GM18951 (cell line): ENCODE measurements around the gene PINLYP.
"Not testable (repeated sequence)": the region's sequence is repeated elsewhere in the genome, so short reads cannot be mapped to it uniquely, and the experiment has no call there.

Experiments
- POLR2A ChIP-seq: IDR thresholded peaks from 4 replicates; pipeline ENCODE4 v1.6.1; 2011; ENCODE audit warnings: mild to moderate bottlenecking; ENCODE audit not compliant: insufficient read length, insufficient read depth; ENCODE audit errors: extremely low read depth
- in situ Hi-C: fragments of 300-500 bp; cut with MboI; formaldehyde crosslinking; loops from one replicate; pipeline ENCODE4 v1.12.0; 2022; ENCODE audit warnings: low sequenced_read_pairs, mixed read lengths, inconsistent platforms; ENCODE audit not compliant: unreplicated experiment

The PINLYP gene

DNA sequence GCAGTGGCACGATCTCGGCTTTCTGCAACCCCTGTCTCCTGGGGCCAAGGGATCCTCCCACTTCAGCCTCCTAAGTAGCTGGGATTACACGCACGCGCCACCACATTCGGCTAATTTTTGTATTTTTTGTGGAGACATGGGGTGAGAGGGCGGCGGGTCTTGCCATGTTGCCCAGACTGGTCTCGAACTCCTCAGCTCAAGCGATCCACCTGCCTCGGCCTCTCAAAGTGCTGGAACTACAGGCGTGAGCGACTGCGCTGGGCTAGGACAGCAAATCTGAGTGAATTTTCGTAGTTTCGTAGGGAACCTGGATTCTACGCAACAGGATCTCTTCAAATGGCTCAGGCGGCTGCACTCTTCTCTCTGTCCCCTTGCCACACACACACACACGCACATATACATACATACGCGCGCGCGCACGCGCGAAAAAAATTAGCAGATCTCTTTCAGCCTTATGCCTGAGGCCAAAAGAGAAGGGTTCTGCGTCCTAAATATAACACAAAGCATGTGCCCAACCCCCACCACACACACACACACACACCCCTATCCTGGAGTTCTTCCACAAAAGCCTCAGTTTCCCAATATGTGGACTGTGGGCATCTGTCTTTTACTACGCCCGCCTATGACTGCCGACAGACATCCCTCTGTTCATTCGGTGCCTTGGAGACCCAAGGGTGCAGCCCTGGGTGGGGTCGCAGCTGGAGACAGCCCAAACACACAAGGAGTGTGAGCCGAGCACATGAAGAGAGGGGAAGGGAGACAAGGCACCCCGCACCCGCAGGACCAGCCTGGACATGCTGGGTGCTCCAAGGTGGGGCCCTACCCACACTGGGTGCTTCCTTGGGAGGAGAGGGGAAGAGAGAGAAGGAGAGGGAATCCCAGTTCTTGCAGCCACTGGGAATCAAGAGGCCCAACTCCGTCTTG, 616 bp downstream of the PINLYP start:
- TF ChIP-seq POLR2A, result no peak
- in situ Hi-C loops, result no loop called here

DNA sequence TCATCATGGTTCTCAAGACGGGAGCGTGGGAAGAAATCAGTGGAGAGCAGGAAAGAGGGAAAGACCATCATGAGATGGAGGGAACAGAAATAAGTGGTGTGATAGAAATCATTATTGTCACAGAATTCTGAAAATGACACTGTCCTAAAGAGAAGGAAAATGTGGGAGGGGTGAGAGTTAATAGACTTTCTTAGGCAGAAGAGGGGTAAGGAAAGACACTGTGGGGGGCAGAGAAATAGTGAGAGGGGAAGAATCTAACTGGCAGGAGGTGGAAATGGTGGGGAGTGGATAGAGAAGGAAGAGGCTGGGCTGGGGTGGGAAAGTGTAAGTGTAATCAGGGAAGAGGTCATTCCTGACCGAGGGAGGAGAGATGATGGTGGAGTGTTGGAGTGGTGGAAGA, 3.2 kb downstream of the PINLYP start:
- in situ Hi-C loops, result no loop called here

GRCh38 chr19:43581467-43581866, 5.9 kb downstream of the PINLYP start:
- TF ChIP-seq POLR2A, result no peak
- in situ Hi-C loops, result no loop called here

More for the DNA sequence above, 3.2 kb downstream of the PINLYP start:
- no peak for TF ChIP-seq POLR2A

GRCh38 chr19:43582495-43582894, 6.9 kb downstream of the PINLYP start:
- TF ChIP-seq POLR2A, result no peak
- in situ Hi-C loops, result no loop called here

DNA sequence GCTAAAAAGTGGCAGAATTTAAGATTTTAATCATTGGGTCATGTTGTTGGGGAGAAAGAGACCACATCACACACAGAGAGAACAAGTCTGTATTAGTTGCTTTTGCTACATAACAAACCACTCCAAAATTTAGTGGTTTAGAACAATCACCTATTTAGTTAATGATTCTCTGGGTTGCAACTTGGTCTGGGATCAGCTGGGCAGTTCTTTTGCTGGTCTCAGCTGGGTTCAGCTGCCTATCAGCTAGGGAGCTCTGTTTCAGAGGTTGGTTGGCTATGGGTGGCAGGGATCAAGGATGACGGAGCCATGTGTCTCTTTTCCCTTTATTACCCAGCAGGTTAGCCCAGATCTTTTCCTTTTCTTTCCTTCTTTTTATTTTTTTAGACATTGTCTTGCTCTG, 8.9 kb downstream of the PINLYP start:
- in situ Hi-C loops, result no loop called here

GRCh38 chr19:43586346-43586745, 10.7 kb downstream of the PINLYP start:
- in situ Hi-C loops, result no loop called here
- TF ChIP-seq POLR2A, result no peak

More for the DNA sequence above, 8.9 kb downstream of the PINLYP start:
- TF ChIP-seq POLR2A, result no peak

- in situ Hi-C loops, result not testable (repeated sequence)
Observed at GRCh38 chr19:43587029-43587428, 11.4 kb downstream of the PINLYP start.

GRCh38 chr19:43589277-43589676, 13.7 kb downstream of the PINLYP start:
- no peak for TF ChIP-seq POLR2A
- in situ Hi-C loops, result no loop called here

- TF ChIP-seq POLR2A, result no peak
- in situ Hi-C loops, result no loop called here
Observed at GRCh38 chr19:43589678-43590077, 14.1 kb downstream of the PINLYP start.

- in situ Hi-C loops, result no loop called here
- no peak for TF ChIP-seq POLR2A
Observed at GRCh38 chr19:43591904-43592772, 16.5 kb downstream of the PINLYP start.

GRCh38 chr19:43592800-43593350, 17.3 kb downstream of the PINLYP start:
- TF ChIP-seq POLR2A, result no peak
- in situ Hi-C loops, result no loop called here

DNA sequence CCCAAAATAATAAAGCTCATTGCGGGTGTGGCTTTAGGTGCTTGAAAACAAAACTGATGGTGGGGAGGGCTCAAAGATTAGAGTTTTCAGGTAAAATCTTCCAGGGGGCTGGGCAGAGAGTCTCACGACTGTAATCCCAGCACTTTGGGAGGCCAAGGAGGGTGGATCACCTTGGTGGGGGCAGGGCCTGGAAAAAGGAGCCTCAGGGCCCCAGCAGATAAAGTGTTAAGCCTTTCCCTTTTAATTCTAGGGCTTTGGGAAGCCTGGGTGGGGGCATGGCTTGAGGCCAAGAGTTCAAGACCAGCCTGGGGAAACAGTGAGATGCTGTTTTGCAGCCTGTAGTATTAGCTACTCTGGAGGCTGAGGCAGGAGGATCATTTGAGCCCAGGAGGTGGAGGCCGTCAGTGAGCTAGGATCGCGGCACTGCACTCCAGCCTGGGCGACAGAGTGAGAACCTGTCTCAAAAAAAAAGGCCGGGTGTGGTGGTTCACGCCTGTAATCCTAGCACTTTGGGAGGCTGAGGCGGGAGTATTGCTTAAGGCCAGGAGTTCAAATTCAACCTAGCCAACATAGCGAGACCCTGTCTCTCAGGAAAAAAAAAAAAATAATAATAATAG, 18.6 kb downstream of the PINLYP start:
- in situ Hi-C loops, result no loop called here
- TF ChIP-seq POLR2A, result no peak
